Central memory CD8-positive, alpha-beta T cell (primary cell): ENCODE measurements around the gene EPHB2.

Experiments
- ATAC-seq: fragments of 150-1000 bp; cut with Tn5 transposase; replicated peaks from 2 replicates; pipeline ENCODE4 v1.10.0; 2022; ENCODE audit warnings: mild to moderate bottlenecking, moderate FRiP score, moderate number of reproducible peaks; ENCODE audit not compliant: poor library complexity, severe bottlenecking; ENCODE audit errors: extremely low read depth
- DNase-seq, 2 donors: peaks; one replicate each; pipeline ENCODE4 v3.0.0; 2021; ENCODE audit warnings: low spot score in 2 of 2
- H3K27ac Mint-ChIP-seq: one replicate; pipeline ENCODE4 v1.8.0; 2022; ENCODE audit warnings: low read depth, mild to moderate bottlenecking, moderate library complexity, mixed read lengths
- H3K27me3 Mint-ChIP-seq: one replicate; pipeline ENCODE4 v1.8.0; 2022; ENCODE audit warnings: mixed read lengths
- H3K36me3 Mint-ChIP-seq: one replicate; pipeline ENCODE4 v1.8.0; 2022; ENCODE audit warnings: mild to moderate bottlenecking, moderate library complexity, mixed read lengths; ENCODE audit not compliant: insufficient read depth
- H3K4me1 Mint-ChIP-seq: one replicate; pipeline ENCODE4 v1.8.0; 2022; ENCODE audit warnings: mixed read lengths
- H3K4me3 Mint-ChIP-seq: one replicate; pipeline ENCODE4 v1.8.0; 2022; ENCODE audit warnings: mild to moderate bottlenecking, moderate library complexity, mixed read lengths
- H3K9me3 Mint-ChIP-seq: one replicate; pipeline ENCODE4 v1.8.0; 2022; ENCODE audit warnings: mixed read lengths

EPHB2 gene

DNA sequence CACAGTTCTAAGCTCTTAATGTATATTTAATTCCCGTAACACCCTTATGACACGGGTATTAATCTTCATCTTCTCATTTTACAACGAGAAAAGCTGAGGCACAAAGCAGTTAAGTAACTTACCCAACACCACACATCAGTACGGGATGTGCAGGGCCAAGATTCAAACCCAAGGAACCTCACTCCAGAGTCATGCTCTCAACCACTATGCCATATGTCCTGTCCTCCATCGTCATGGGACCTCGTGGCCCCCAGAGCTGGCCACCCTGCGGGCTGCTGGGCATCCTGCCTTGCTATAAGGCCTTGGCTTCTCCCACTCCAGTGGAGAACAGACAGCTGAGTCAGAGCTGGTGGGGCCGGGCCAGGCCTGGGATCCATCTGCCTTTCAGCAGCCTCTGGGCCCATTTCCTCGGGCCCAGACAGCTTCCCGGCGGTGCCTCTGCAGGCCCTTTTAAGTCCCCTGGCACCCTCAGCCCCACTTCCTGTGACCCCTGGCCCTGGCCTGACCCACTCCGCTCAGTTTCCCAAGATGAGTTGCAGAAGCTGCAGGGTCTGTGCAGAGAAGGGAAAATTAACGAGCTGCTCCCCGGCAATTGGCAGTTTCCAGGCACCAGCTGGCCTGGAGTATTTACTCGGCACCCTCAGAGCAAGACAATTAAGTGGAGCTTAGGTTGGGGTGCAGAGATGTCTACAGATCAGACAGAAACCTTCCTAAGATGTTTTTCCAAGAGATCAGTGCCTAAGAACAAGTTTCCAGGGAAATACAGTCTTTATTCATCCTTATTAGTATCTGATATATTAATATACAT is 98.2 kb downstream of the EPHB2 start:
- H3K36me3 Mint-ChIP-seq: no peaks in the 10 kb centered on the region
- no peak for ATAC-seq

GRCh38 chr1:22809783-22810182 is 99.1 kb downstream of the EPHB2 start:
- no peaks in the 10 kb centered on the region for H3K36me3 Mint-ChIP-seq
- H3K4me1 Mint-ChIP-seq: no peaks in the 10 kb centered on the region
- no peak overlapping the region for H3K27ac Mint-ChIP-seq
- no peaks in the 10 kb centered on the region for H3K9me3 Mint-ChIP-seq
- no peak overlapping the region for H3K4me3 Mint-ChIP-seq
- DNase-seq: no peak
- ATAC-seq: no peak
- peaks cover 35% of the 10 kb centered on the region for H3K27me3 Mint-ChIP-seq

More for the DNA sequence above, 98.2 kb downstream of the EPHB2 start:
- Mint-ChIP-seq H3K27ac (no peak overlapping the region), H3K9me3 (no peaks in the 10 kb centered on the region), H3K27me3 (peaks cover 41% of the 10 kb centered on the region), H3K4me3 (no peak overlapping the region), H3K4me1 (no peaks in the 10 kb centered on the region)
- no peak for DNase-seq

GRCh38 chr1:22810378-22810777 is 99.7 kb downstream of the EPHB2 start:
- no peaks in the 10 kb centered on the region for H3K4me1 Mint-ChIP-seq
- DNase-seq: no peak
- no peak overlapping the region for H3K27ac Mint-ChIP-seq
- H3K4me3 Mint-ChIP-seq: no peak overlapping the region
- H3K27me3 Mint-ChIP-seq: peaks cover 29% of the 10 kb centered on the region
- no peak for ATAC-seq
- no peaks in the 10 kb centered on the region for H3K36me3 Mint-ChIP-seq
- no peaks in the 10 kb centered on the region for H3K9me3 Mint-ChIP-seq

DNA sequence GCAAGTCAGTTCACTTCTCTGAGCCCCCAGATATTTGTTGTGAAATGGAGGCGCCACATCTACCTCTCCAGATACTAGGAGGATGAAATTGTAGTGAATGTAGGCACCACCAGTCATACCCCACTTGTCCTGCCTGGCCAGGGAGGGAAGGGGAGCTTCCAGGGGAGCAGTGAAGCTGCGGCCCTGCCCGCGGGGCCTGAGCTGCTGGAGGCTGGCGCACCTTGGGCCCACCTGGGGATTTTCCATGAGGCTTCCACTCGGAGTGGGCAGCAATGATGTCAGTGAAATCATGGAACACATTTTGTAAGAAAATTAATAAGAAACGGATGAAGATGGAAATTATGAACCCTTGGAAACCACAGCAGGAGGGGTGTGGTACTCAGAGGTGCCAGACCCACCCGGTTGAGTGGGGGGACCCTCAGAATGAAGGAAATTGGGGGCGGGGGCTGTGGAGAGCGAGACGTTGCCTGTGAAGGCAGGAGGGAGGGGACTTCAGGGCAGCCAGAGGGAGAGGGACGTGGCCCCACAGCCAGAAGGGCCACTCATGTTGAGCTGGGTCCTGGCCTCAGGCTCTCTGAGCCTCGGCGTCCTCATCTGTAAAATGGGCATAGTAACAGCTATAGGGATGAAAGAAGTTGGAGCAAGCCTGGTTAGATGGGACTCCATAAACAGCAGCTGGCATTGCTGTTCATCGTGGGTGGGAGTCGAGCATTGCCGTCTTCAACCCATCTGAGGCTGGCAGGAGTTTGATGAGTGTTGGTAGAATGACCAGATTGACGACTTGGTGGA is 101.6 kb downstream of the EPHB2 start:
- Mint-ChIP-seq H3K4me3 (no peak overlapping the region), H3K27ac (no peak overlapping the region), H3K4me1 (no peaks in the 10 kb centered on the region), H3K36me3 (no peaks in the 10 kb centered on the region), H3K27me3 (peaks cover 23% of the 10 kb centered on the region), H3K9me3 (no peaks in the 10 kb centered on the region)
- ATAC-seq (no peak), DNase-seq (no peak)

DNA sequence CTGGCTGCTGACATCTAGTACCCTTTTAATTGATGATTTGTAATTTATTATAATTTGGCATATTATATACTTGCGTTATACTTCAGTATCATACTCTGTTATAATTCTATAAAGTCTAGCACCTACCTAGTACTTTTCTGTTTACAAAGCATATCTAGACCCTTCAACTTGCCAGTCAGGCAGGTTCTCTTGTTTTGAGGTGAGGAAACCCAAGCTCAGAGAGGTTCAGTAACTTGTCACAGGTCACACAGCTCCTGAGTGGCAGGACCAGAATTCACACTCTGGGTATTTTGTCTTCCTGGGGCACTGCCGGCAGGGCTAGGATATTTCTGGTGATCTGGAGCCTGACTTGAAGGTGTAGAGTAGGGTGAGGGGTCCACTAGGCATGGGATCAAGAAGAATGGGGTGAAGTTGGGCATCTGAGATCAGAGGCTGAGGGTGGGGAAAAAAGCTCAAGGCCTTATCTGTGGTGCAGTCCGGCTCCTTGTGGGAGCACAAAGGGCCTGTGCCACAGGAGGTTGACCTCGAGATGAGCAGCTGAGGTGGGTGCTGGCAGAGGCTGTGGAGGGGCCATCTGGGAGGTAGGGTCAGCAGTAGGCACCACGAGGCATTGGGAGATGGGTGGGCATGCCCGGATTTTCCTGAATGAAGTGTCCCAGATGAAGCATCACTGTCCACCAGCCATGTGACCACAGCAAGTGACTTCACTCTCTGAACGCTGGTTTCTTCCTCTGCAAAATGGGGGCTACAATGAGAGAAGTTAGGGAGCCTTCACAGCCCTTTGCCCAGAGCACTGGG is 102.6 kb downstream of the EPHB2 start:
- no peak for ATAC-seq
- H3K4me1 Mint-ChIP-seq: no peaks in the 10 kb centered on the region
- H3K36me3 Mint-ChIP-seq: no peaks in the 10 kb centered on the region
- no peak overlapping the region for H3K27ac Mint-ChIP-seq
- H3K9me3 Mint-ChIP-seq: no peaks in the 10 kb centered on the region
- H3K27me3 Mint-ChIP-seq: peaks cover 27% of the 10 kb centered on the region
- no peak overlapping the region for H3K4me3 Mint-ChIP-seq
- no peak for DNase-seq

GRCh38 chr1:22814176-22815042 is 103.8 kb downstream of the EPHB2 start:
- Mint-ChIP-seq H3K9me3 (no peaks in the 10 kb centered on the region), H3K27me3 (peaks cover 39% of the 10 kb centered on the region), H3K36me3 (no peaks in the 10 kb centered on the region), H3K4me3 (no peak overlapping the region), H3K4me1 (no peaks in the 10 kb centered on the region), H3K27ac (no peak overlapping the region)
- no peak for DNase-seq
- ATAC-seq: no peak

- Mint-ChIP-seq H3K36me3 (no peaks in the 10 kb centered on the region), H3K27ac (no peak overlapping the region), H3K4me3 (no peak overlapping the region), H3K9me3 (no peaks in the 10 kb centered on the region), H3K4me1 (no peaks in the 10 kb centered on the region), H3K27me3 (peaks cover 42% of the 10 kb centered on the region)
- DNase-seq (no peak), ATAC-seq (no peak)
Observed at GRCh38 chr1:22815043-22815365, 104.4 kb downstream of the EPHB2 start.

DNA sequence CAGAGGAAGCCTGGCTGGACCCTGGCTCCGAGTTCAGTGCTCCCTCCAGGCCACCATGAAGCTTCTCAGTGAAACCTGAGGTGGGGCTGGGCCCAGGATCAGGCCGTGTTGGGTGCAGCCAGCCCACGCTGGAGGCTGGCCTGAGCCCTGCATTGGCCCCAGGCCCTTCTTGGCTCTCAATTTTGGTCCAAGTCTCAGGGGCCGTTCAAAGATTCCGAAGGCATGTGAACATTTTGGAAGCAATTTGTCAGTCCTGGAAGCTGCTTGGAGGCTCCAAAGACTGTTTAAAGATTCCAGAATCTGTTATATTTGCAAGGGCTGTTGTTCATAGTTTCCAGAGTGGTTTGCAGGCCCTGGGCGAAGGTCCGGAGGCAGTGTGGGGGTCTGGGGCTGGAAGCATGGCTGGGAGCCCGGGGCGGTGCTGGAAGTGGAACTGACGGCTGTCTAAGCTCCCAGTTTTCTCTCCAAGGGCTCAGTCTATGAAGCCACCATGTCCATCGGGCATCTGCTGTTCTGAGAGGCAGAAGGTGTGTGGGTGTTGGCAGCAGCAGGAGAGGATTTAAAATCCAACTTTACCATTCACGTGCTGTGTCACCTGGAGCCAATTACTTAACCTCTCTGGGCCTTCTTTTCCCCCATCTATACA is 104.9 kb downstream of the EPHB2 start:
- no peaks in the 10 kb centered on the region for H3K4me1 Mint-ChIP-seq
- no peak for ATAC-seq
- DNase-seq: no peak
- peaks cover 38% of the 10 kb centered on the region for H3K27me3 Mint-ChIP-seq
- H3K36me3 Mint-ChIP-seq: no peaks in the 10 kb centered on the region
- no peak overlapping the region for H3K4me3 Mint-ChIP-seq
- H3K27ac Mint-ChIP-seq: no peak overlapping the region
- H3K9me3 Mint-ChIP-seq: no peaks in the 10 kb centered on the region

DNA sequence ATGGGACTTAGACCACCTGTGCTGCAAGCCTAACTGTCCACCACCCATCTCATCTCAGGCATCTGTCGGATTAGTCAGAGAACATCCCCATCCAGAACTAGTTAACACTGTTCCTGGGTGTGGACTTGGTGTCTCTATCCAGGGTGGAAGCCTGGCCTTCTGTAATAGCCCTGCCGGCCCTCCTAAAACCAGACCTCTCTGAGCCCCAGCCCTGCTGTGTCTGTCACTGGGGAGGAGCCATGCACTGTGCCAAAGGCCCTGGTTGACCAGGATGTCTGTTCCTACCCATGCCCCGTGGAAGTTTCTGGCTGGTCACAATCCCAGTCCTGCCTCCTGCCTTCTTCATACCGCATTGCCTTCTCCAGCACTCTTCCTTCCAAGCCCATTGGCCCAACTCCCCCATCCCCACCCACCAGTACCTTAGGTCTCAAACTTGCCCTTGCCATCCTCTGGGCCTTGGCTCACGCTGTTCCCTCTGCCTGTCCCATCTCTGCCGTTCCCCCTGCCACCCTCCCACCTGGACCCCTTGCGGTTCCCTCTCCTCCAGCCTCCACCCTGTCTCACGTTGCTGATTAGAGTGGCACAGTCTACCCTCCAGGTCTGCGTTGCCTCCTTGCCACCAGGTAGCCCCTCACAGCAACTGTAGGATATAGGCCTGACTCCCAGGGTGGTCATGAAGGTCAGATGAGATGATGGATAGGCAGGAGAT is 105.6 kb downstream of the EPHB2 start:
- Mint-ChIP-seq H3K4me1 (no peaks in the 10 kb centered on the region), H3K9me3 (no peaks in the 10 kb centered on the region), H3K4me3 (no peak overlapping the region), H3K36me3 (no peaks in the 10 kb centered on the region), H3K27me3 (peaks cover 31% of the 10 kb centered on the region), H3K27ac (no peak overlapping the region)
- DNase-seq: no peak
- ATAC-seq: no peak

DNA sequence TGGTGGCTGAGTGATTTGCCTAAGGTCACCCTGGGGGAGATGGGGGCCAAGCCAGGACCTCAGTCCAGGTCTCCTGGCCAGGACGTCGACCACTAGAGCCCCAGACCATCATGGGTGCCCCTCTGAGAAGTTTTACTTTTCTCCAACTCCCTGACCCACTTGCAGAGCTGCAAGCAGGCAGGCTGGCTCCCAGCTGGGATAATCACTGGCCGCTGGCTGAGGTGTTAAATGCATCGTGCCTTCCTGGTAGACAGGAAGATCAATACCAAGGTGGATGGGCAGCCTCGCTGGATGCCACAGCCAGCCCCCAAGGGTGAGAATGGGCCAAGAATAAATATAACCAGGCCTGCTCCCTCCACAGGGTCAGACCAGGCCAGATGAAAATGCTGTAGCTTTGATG is 106.2 kb downstream of the EPHB2 start:
- no peaks in the 10 kb centered on the region for H3K4me1 Mint-ChIP-seq
- H3K9me3 Mint-ChIP-seq: no peaks in the 10 kb centered on the region
- DNase-seq (no peak), ATAC-seq (no peak)
- H3K27ac Mint-ChIP-seq: no peak overlapping the region
- H3K4me3 Mint-ChIP-seq: no peak overlapping the region
- H3K27me3 Mint-ChIP-seq: peaks cover 25% of the 10 kb centered on the region
- H3K36me3 Mint-ChIP-seq: no peaks in the 10 kb centered on the region

DNA sequence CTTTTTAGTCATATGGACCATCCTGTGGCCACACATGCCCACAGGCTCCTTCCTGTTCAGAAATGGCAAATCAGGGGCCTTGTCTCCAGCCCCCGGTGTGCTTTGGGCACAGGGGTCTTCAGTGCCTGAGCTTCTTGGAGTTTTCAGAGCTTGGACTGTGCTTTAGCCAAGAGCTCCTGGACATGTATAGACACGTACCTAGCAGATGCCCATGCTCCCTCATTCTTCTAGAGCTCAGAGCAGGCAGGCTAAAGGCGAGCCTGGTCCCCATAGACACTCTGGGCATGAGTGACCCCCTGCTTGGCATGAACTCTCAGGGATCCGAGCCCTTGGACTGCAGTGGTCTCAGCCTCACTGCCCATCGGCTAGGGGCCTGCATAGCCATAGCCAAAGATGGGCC is 106.8 kb downstream of the EPHB2 start:
- Mint-ChIP-seq H3K4me3 (no peak overlapping the region), H3K4me1 (no peaks in the 10 kb centered on the region), H3K27ac (no peak overlapping the region), H3K27me3 (peaks cover 19% of the 10 kb centered on the region), H3K36me3 (no peaks in the 10 kb centered on the region), H3K9me3 (no peaks in the 10 kb centered on the region)
- no peak for ATAC-seq
- no peak for DNase-seq
